GM19193 (cell line): ENCODE results near the gene ARL3.

ENCODE experiments used
- POLR2A ChIP-seq: IDR thresholded peaks from 4 replicates; pipeline ENCODE4 v1.6.1; 2011; ENCODE audit not compliant: insufficient read depth, insufficient read length; ENCODE audit errors: extremely low read depth

The ARL3 gene

GRCh38 chr10:102713814-102714620, at the start of gene ARL3:
TSS of gene ARL3 (minus strand) at chr10:102714397. CDS start at chr10:102714275, 122 bp downstream.
- TF ChIP-seq POLR2A = peak; percentile 70

DNA sequence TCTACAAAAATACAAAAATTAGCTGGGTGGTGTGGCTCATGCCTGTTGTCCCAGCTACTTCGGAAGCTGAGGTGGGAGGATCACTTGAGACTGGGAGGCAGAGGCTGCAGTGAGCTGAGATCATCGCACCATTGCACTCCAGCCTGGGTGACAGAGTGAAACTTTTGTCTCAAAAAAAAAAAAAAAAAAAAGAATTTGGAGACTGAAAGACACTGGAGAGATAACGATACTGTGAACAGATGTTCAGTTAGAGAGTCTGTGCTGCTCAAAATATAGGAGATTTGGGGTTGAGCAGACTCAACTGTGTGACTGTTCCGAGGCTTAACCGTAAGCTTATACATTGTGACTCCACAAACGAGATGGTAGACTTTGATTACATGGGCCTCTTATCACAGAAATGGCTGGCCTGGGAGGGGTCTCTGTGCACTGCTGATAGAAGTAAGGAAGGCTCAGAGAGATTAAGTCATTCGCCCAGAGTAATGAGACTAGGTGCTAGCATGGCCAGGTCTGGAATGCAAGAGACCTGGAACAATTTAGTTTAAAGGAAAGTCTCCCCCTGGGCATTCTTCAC, 48.9 kb upstream of the ARL3 start:
- TF ChIP-seq POLR2A = no peak

DNA sequence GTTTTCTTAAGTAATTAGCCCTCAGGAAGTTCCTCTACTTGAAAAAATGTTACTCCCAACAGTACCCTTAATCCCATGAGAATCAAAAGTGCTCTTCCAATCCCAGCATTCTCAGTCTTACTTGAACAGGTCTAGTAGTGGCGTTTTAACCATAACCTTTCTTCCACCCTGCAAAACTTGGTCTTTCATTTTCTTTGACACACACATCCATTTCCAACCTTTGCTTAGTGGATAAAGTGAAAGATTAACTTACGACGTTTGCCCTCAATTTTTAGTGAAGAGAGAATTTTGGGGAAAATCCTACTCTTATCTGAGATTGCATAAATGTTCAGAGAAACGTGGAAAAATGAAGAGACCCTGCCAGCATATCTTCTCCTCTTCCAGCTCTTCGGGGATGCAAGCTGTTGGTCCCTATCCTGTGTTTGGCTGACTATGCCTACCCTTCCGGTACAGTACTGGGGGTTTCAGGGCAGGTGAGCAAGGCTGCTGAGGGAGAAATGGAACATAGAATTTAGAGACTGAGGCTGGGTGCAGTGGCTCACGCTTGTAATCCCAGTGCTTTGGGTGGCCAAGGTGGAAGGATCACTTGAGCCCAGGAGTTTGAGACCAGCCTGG, 48.3 kb upstream of the ARL3 start:
- TF ChIP-seq POLR2A = no peak

- no peak for TF ChIP-seq POLR2A
Measured at GRCh38 chr10:102761981-102762380, 47.8 kb upstream of the ARL3 start.

- TF ChIP-seq POLR2A = no peak
Measured at GRCh38 chr10:102759497-102760210, 45.5 kb upstream of the ARL3 start.

GRCh38 chr10:102758240-102758932, 44.2 kb upstream of the ARL3 start:
- no peak for TF ChIP-seq POLR2A

- TF ChIP-seq POLR2A = no peak
Measured at GRCh38 chr10:102757323-102757722, 43.1 kb upstream of the ARL3 start.

DNA sequence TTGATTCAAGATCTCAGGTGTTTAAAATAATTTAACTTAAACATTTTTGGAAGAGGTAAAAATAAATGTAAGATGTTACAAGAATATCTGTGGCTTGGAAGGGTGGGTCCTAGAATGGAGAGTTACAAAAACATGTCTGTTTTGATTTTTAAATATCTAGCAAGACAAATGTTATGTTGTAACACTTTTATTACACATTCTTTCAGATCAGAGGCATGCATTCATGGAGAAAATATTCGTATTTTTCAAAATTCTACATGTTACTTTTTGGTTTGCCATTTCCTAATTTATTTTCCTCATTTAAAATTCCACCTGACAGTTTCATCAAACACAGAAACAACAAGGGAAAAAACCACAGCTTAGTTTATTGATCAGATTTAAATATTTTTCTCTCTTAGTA, 39.5 kb upstream of the ARL3 start:
- TF ChIP-seq POLR2A = no peak

GRCh38 chr10:102752934-102753664, 38.9 kb upstream of the ARL3 start:
- TF ChIP-seq POLR2A = no peak

GRCh38 chr10:102752266-102752930, 38.2 kb upstream of the ARL3 start:
- TF ChIP-seq POLR2A = no peak

GRCh38 chr10:102745157-102745556, 31.0 kb upstream of the ARL3 start:
- no peak for TF ChIP-seq POLR2A

- TF ChIP-seq POLR2A = no peak
Measured at GRCh38 chr10:102744374-102745051, 30.3 kb upstream of the ARL3 start.

DNA sequence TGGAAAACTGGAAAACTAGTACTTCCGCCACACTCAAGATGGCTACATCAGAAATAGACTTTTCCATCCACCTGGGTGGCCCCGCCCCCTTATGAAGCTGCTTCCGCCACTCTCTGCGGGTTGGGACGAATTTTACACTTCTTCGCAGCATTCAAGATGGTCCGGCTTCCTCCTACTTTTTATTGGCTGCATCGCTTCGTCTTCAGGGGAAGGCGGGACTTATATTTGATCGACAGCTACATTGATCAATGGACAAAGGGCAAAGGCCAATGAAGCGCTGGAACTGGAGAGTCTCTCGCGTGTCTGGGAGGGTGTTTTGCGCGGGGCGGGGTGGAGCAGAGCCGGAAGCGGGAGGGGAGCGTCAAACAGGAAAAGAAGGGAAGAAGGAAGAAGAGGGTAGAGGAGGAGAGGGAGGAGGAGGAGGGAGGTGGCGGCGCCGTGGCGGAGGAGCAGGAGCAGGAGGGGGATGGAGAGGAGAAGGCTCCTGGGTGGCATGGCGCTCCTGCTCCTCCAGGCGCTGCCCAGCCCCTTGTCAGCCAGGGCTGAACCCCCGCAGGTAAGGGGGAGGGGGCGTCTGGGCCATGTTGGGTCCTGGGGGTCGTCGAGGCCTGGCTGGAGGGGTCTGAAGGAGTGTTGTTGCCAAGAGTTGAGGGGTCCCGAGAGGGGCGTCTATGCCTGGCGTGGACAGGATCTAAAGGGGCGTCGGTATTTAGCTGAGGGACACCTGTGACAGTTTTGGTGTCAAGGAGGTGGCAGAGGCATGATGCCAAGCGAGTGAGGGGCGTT, 29.6 kb upstream of the ARL3 start, which contains the start of gene WBP1L:
Gene WBP1L, plus strand, starts transcription at position 361 of the 786 bp plus-strand sequence. Its CDS starts 106 bp downstream, at position 467.
- peak; percentile 68 for TF ChIP-seq POLR2A
